K562 (cell line): ENCODE data around the gene EDDM3A. TPM values are rescaled to one million over a fixed set of nuclear protein-coding genes. Genes with fewer than 3 reads are reported as not detected.

Experiments used
- BMI1 ChIP-seq: fragments of 150-350 bp; IDR thresholded peaks from 2 replicates; pipeline ENCODE4 v1.6.1; 2014; ENCODE audit warnings: low read length
- CHD1 ChIP-seq: fragments of 200-600 bp; sonication (generic); IDR thresholded peaks from one replicate; pipeline ENCODE4 v1.6.1; 2012; ENCODE audit warnings: mild to moderate bottlenecking, moderate library complexity, low read length, inconsistent platforms
- GTF2A2 ChIP-seq: IDR thresholded peaks from 2 replicates; pipeline ENCODE4 v1.6.1; 2016; ENCODE audit warnings: mild to moderate bottlenecking, missing genetic modification characterization, missing compliant biosample characterization
- KLF13 ChIP-seq: fragments of 450-650 bp; IDR thresholded peaks from 2 replicates; pipeline ENCODE4 v1.6.1; 2016; ENCODE audit warnings: missing genetic modification characterization, low read depth, mild to moderate bottlenecking, missing compliant biosample characterization, moderate library complexity, borderline replicate concordance
- SAFB ChIP-seq: fragments of 200-400 bp; formaldehyde crosslinking; IDR thresholded peaks from 2 replicates; pipeline ENCODE4 v1.6.1; 2017; ENCODE audit warnings: low read depth, low read length, borderline replicate concordance
- STAT5A ChIP-seq: IDR thresholded peaks from 2 replicates; pipeline ENCODE4 v1.6.1; 2012; ENCODE audit warnings: low read length, inconsistent platforms, borderline replicate concordance
- ZBTB17 ChIP-seq: fragments of 450-650 bp; formaldehyde crosslinking; IDR thresholded peaks from 2 replicates; pipeline ENCODE4 v1.4.0; 2020; ENCODE audit warnings: mild to moderate bottlenecking
- ZC3H4 ChIP-seq: sonication (generic); formaldehyde crosslinking; IDR thresholded peaks from 2 replicates; pipeline ENCODE4 v1.9.0; 2021; ENCODE audit warnings: missing genetic modification reagents, borderline replicate concordance
- polyA plus RNA-seq, 8 experiments: library from polyadenylated mRNA; depleted of rRNA in 4 of 8; stranded (reverse) in 5 of 8; unstranded in 3 of 8; fragments of >200 nt; fragmentation: Nextera tagmentation in 2 of 8; fragmentation: Illumina TruSeq in 1 of 8; extraction: Ambion mirVana in 2 of 8; extraction: Trizol in 1 of 8; gene quantifications; 2 replicates each; pipeline versions ENCODE4 v1.2.1 to v1.2.3, GENCODE V29; 2011 to 2014; ENCODE audit warnings: inconsistent platforms in 1 of 8, missing spikeins in 1 of 8
- total RNA-seq, 7 experiments: library from RNA; depleted of rRNA in 6 of 7; stranded (reverse); fragments of >200 nt in 6 of 7; fragmentation: Illumina TruSeq in 2 of 7; extraction: Trizol in 2 of 7; gene quantifications; 2 replicates each; pipeline versions ENCODE4 v1.2.1 to v1.2.3, GENCODE V29; 2011 to 2021; ENCODE audit warnings: low replicate concordance in 1 of 7
- TF ChIP-seq, protein P1 (sequence below), 2 experiments: fragments of 450-650 bp in 1 of 2; sonication (generic) in 1 of 2; formaldehyde crosslinking in 1 of 2; IDR thresholded peaks; 2 replicates each; pipeline versions ENCODE4 v1.7.1 to v1.9.0; 2016 to 2022; ENCODE audit warnings: inconsistent platforms in 1 of 2, mild to moderate bottlenecking in 1 of 2, missing genetic modification reagents in 1 of 2
- TF ChIP-seq, protein P2 (sequence below): IDR thresholded peaks from 2 replicates; pipeline ENCODE4 v1.6.1; 2011; ENCODE audit warnings: borderline replicate concordance, low read depth, mild to moderate bottlenecking, moderate library complexity, low read length; ENCODE audit not compliant: insufficient read depth, poor library complexity, severe bottlenecking

EDDM3A gene
- total and polyA plus RNA-seq, 9 of the 15 experiments (the other 6 are each of a cell fraction or from before 2014, with no cell fraction given), result not detected

DNA sequence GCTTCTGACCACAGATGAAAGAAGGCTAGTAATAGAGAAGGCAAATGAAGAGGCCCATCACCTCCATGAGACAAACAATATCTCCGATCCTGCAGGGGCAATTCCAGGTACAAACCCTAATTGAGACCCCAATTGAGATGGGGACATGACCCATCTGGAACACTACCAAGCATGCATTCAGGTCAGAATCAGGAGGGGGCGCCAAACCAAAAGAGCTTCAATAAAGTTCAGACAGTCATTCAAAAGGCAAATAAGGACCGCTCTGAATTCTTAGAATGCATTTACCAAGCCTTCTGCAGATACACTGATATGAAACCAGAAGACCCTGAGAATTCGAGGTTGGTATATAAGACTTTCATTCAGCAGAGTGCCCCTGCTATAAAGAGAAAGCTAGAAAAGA lies 12.3 kb downstream of the EDDM3A start (continued):
- TF ChIP-seq, protein P1, sequence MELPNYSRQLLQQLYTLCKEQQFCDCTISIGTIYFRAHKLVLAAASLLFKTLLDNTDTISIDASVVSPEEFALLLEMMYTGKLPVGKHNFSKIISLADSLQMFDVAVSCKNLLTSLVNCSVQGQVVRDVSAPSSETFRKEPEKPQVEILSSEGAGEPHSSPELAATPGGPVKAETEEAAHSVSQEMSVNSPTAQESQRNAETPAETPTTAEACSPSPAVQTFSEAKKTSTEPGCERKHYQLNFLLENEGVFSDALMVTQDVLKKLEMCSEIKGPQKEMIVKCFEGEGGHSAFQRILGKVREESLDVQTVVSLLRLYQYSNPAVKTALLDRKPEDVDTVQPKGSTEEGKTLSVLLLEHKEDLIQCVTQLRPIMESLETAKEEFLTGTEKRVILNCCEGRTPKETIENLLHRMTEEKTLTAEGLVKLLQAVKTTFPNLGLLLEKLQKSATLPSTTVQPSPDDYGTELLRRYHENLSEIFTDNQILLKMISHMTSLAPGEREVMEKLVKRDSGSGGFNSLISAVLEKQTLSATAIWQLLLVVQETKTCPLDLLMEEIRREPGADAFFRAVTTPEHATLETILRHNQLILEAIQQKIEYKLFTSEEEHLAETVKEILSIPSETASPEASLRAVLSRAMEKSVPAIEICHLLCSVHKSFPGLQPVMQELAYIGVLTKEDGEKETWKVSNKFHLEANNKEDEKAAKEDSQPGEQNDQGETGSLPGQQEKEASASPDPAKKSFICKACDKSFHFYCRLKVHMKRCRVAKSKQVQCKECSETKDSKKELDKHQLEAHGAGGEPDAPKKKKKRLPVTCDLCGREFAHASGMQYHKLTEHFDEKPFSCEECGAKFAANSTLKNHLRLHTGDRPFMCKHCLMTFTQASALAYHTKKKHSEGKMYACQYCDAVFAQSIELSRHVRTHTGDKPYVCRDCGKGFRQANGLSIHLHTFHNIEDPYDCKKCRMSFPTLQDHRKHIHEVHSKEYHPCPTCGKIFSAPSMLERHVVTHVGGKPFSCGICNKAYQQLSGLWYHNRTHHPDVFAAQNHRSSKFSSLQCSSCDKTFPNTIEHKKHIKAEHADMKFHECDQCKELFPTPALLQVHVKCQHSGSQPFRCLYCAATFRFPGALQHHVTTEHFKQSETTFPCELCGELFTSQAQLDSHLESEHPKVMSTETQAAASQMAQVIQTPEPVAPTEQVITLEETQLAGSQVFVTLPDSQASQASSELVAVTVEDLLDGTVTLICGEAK (IDR thresholded peaks at IDR 0.05), result peak; percentile 79
- TF ChIP-seq, protein P1 (CRISPR knock-in tag; IDR thresholded peaks at IDR 0.05), result no peak
- TF ChIP-seq KLF13 (no peak), SAFB (no peak), BMI1 (no peak), GTF2A2 (tag) (no peak), CHD1 (no peak), STAT5A (no peak), ZC3H4 (no peak), ZBTB17 (CRISPR knock-in tag) (no peak)
- TF ChIP-seq, protein P2, sequence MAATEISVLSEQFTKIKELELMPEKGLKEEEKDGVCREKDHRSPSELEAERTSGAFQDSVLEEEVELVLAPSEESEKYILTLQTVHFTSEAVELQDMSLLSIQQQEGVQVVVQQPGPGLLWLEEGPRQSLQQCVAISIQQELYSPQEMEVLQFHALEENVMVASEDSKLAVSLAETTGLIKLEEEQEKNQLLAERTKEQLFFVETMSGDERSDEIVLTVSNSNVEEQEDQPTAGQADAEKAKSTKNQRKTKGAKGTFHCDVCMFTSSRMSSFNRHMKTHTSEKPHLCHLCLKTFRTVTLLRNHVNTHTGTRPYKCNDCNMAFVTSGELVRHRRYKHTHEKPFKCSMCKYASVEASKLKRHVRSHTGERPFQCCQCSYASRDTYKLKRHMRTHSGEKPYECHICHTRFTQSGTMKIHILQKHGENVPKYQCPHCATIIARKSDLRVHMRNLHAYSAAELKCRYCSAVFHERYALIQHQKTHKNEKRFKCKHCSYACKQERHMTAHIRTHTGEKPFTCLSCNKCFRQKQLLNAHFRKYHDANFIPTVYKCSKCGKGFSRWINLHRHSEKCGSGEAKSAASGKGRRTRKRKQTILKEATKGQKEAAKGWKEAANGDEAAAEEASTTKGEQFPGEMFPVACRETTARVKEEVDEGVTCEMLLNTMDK, result peak; percentile 26
